GM12874 (cell line): ENCODE data around the gene CMSS1.

Experiments
- CTCF ChIP-seq: IDR thresholded peaks from 2 replicates; pipeline ENCODE4 v1.5.1; 2011; ENCODE audit warnings: low read depth, mild to moderate bottlenecking, control low read depth, low read length, moderate library complexity; ENCODE audit not compliant: insufficient read depth

Gene CMSS1

GRCh38 chr3:100029052-100029451 is 211.4 kb downstream of the CMSS1 start:
- TF ChIP-seq CTCF, result no peak

DNA sequence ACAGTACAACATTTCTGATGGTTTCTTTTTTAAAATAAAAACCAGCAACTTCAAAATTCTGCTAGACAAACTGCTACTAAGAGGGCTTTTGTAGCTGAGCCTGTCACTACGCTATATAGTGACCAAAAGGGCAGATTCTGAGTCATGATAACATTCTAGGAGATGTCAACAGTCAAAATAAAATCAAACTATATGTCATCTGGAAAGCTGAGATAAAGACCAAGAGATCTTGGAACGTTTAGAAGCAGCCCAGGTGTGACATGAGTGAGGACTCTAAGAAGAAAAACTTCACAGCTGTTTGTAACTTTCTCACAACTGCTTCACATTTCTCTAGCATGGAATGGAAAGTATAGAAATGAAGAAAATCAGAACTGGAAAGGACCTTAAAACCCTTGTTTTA is 212.0 kb downstream of the CMSS1 start:
- TF ChIP-seq CTCF, result no peak

DNA sequence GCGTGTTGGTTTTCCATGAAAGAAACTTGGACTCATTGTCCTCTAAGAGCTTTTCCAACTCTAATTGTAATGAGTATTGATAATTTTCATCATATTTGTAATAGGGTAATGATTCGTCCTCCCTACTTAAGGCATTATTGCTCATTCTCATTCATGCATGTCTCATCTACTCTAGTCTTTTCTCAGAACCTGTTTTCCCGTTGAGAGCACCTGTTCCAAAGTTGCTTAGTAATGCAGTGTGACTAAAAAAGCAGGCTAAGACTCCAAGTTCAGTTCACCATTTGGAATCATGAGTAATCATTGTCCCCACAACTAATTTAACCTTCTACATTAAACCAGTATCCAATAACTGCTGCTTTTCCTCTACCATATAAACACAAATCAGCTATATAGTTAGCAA is 212.7 kb downstream of the CMSS1 start:
- TF ChIP-seq CTCF, result no peak

DNA sequence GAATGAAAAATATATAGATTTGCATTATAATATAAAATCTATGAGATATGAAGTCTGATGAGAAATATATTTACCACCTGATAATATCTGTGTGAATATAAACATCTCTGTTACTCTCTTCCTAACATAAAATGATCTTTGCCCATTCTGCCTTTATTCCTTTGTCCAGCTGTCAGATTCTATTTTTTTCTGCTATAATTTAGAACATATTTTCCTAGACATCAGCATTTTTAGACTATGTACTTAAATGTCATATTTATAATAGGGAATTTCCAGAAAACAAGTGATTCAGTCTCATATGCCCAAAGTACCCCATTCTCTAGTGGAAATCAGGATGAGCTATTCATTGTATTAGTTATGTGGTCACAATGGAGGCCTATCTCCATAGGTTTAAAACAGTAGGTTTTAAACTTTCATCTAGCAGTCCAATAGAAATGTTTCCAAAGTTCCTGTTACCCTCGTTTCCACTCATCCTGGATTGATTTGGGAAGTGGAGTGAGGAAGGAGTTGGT is 213.3 kb downstream of the CMSS1 start:
- no peak for TF ChIP-seq CTCF

GRCh38 chr3:100032243-100032642 is 214.6 kb downstream of the CMSS1 start:
- TF ChIP-seq CTCF, result no peak

DNA sequence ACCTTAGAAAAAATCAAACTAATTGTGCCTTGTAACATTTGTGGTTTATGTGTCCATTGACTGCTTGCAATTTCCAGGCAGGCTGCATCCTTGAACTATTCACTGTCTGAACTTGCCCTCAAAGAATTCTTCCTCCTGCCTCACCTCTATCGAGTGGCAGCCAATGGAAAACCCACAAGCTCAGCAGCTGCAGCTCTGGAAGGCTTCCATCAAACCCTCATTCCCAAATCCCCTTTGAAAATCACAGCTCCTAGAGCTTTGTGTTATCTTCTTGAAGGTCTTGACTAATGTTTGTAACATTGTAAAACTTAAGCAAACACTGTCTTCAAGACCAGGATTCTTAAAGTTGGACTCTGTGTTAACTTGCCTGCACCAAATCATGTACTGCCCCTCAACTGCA is 215.5 kb downstream of the CMSS1 start:
- TF ChIP-seq CTCF, result no peak

- TF ChIP-seq CTCF, result no peak
These were observed 216.3 kb downstream of the CMSS1 start for GRCh38 chr3:100033903-100034471.
